HG03571 (cell line): ENCODE results near the gene ZNF362.
"Not testable (repeated sequence)": the region's sequence is repeated elsewhere in the genome, so short reads cannot be mapped to it uniquely, and the experiment has no call there.

Experiments
- ATAC-seq: cut with Tn5 transposase; IDR thresholded peaks from one replicate; pipeline ENCODE4 v1.9.1; 2021; ENCODE audit not compliant: unreplicated experiment

Gene ZNF362

GRCh38 chr1:33302325-33302724, 46.0 kb downstream of the ZNF362 start:
- ATAC-seq = no peak

- no peak for ATAC-seq
These were observed 48.7 kb downstream of the ZNF362 start for GRCh38 chr1:33305016-33305415.

GRCh38 chr1:33305816-33306652, 49.7 kb downstream of the ZNF362 start:
- ATAC-seq = no peak

GRCh38 chr1:33306653-33307493, 50.6 kb downstream of the ZNF362 start:
- ATAC-seq = no peak

GRCh38 chr1:33307494-33307864, 51.2 kb downstream of the ZNF362 start:
- ATAC-seq = no peak

- not testable (repeated sequence) for ATAC-seq
These were observed 53.1 kb downstream of the ZNF362 start for GRCh38 chr1:33309351-33309750.

GRCh38 chr1:33310702-33311101, 54.4 kb downstream of the ZNF362 start:
- no peak for ATAC-seq

- ATAC-seq = no peak
These were observed 55.6 kb downstream of the ZNF362 start for GRCh38 chr1:33311706-33312412.

GRCh38 chr1:33312413-33312749, 56.1 kb downstream of the ZNF362 start:
- no peak for ATAC-seq

GRCh38 chr1:33314416-33314815, 58.1 kb downstream of the ZNF362 start:
- no peak for ATAC-seq

GRCh38 chr1:33316601-33317000, 60.3 kb downstream of the ZNF362 start:
- ATAC-seq = no peak

GRCh38 chr1:33317354-33317753, 61.1 kb downstream of the ZNF362 start:
- ATAC-seq = no peak

- no peak for ATAC-seq
These were observed 61.7 kb downstream of the ZNF362 start for GRCh38 chr1:33317946-33318345.

- ATAC-seq = no peak
These were observed 63.1 kb downstream of the ZNF362 start for GRCh38 chr1:33319186-33319948.

GRCh38 chr1:33319949-33320618, 63.8 kb downstream of the ZNF362 start:
- no peak for ATAC-seq

- no peak for ATAC-seq
These were observed 64.4 kb downstream of the ZNF362 start, which contains the start of gene A3GALT2 for GRCh38 chr1:33320619-33321165. Gene A3GALT2, minus strand, starts transcription at chr1:33321098. Its CDS starts 0 bp downstream, at chr1:33321098.

- ATAC-seq = no peak
These were observed 64.9 kb downstream of the ZNF362 start for GRCh38 chr1:33321178-33321577.

- ATAC-seq = no peak
These were observed 65.8 kb downstream of the ZNF362 start for GRCh38 chr1:33322109-33322508.

GRCh38 chr1:33322870-33323585, 66.7 kb downstream of the ZNF362 start:
- ATAC-seq = no peak
